Mesothelial cell of epicardium (in vitro differentiated cells): ENCODE data around the gene RAD51B. TPM values are rescaled to one million over a fixed set of nuclear protein-coding genes. Genes with fewer than 3 reads are reported as not detected.

Experiments used
- DNase-seq, 2 experiments: peaks; one replicate each; pipeline ENCODE4 v3.0.0; 2021; ENCODE audit warnings: low spot score in 2 of 2; ENCODE audit not compliant: unreplicated experiment in 2 of 2
- H3K27ac Mint-ChIP-seq: 2 replicates; pipeline ENCODE4 v1.8.0; 2021; ENCODE audit warnings: mixed read lengths
- H3K27me3 Mint-ChIP-seq: 2 replicates; pipeline ENCODE4 v1.8.0; 2021; ENCODE audit warnings: low read depth, mixed read lengths
- H3K36me3 Mint-ChIP-seq: 2 replicates; pipeline ENCODE4 v1.8.0; 2021; ENCODE audit warnings: mixed read lengths
- H3K4me1 Mint-ChIP-seq: 2 replicates; pipeline ENCODE4 v1.8.0; 2021; ENCODE audit warnings: mixed read lengths
- H3K4me3 Mint-ChIP-seq: 2 replicates; pipeline ENCODE4 v1.8.0; 2021; ENCODE audit warnings: mild to moderate bottlenecking, moderate library complexity, mixed read lengths
- H3K9me3 Mint-ChIP-seq: 2 replicates; pipeline ENCODE4 v1.8.0; 2021; ENCODE audit warnings: mixed read lengths
- total RNA-seq: library from RNA; stranded (reverse); gene quantifications from 3 replicates; pipeline ENCODE4 v1.2.1, GENCODE V29; 2021
- TF ChIP-seq, protein P1 (sequence below): fragments of 200-600 bp; sonication (generic); IDR thresholded peaks from one replicate; pipeline ENCODE4 v1.5.0; 2021; ENCODE audit warnings: antibody characterized with exemption; ENCODE audit not compliant: unreplicated experiment

The RAD51B gene
- total RNA-seq, 1 donor from 2014 or later, result 34.7 TPM

DNA sequence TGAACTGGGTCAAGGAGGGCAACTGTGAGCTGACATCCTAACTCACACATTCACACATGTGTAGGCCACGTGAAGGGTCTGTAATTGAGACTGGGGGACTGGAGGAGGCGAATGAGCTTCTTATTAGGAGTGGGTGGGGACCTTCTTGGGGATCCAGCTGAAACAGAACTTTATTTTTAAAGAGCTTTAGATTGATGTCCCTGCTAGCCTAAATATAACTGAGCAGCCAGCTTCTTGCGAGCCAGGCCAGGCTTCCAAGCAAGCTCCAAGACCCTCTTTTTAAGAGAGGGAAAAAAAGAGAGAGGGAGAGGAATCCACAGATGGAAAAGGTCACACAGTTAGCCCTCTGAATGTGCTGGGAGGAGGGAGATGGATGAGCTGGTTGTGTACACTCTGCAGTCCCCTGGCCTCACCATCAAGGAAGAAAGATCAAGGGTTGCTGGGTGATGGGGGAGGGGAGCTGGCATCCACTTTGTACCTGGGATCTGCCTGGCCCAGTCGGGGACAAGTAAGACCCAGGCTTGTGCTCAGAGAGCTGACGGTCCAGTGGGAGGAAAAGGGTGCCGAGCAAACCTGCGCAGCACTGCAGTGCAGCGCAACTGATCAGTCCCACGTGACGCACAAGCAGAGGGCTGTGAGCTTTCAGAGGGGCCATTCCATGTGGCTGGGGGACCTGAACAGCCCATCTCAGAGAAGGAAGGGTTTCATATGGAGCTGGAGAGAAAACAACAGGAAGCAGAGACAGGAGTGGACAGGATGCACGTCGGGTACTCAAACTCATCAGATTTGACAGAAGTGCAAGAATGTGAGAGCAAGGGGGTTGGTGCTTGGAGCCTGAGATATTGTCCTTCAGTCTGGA, 818.8 kb downstream of the RAD51B start:
- TF ChIP-seq, protein P1, sequence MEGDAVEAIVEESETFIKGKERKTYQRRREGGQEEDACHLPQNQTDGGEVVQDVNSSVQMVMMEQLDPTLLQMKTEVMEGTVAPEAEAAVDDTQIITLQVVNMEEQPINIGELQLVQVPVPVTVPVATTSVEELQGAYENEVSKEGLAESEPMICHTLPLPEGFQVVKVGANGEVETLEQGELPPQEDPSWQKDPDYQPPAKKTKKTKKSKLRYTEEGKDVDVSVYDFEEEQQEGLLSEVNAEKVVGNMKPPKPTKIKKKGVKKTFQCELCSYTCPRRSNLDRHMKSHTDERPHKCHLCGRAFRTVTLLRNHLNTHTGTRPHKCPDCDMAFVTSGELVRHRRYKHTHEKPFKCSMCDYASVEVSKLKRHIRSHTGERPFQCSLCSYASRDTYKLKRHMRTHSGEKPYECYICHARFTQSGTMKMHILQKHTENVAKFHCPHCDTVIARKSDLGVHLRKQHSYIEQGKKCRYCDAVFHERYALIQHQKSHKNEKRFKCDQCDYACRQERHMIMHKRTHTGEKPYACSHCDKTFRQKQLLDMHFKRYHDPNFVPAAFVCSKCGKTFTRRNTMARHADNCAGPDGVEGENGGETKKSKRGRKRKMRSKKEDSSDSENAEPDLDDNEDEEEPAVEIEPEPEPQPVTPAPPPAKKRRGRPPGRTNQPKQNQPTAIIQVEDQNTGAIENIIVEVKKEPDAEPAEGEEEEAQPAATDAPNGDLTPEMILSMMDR, result no peak
- Mint-ChIP-seq H3K27me3 (no peaks in the 10 kb centered on the region), H3K4me1 (peaks cover 36% of the 10 kb centered on the region), H3K27ac (no peak overlapping the region), H3K9me3 (peaks cover 24% of the 10 kb centered on the region), H3K36me3 (peaks cover 19% of the 10 kb centered on the region), H3K4me3 (no peak overlapping the region)
- DNase-seq, result peak in 1 of 2 experiments; percentile 35

DNA sequence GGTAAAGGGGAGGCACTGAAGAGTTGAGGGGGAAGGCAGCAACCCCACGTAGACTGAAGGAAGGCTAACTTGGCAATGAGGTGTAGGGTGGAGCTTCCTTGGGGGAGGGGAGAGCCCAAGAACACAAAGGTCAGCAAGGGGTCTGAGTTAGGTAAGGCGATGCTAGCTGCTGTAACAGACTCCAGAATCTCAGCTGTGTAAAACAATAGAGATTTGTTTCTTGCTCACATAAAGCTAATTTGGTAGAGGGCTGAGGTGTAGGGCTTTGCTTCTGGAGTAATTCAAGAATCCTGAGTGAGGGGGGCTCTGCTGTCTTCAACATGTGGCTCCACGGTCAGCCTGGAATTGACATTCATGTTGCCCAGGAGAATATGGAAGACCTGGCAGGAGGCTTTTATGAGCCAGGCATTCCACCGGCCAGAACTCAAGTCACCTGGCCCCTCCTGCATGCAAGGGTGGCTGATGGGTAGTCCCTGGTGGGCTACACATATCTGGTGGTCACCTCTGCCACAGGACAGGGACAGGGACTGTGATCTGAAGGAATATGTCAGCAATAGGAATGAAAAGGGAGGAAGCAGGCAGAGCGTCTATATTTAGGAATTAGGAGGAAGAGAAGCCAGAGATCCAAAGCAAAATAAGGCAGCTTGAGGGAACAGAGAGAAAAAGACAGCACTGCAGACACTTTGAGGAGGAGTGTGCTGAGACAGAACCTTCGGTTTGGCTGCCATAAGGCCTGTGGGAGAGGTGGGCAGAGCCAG, 819.6 kb downstream of the RAD51B start:
- DNase-seq, result no peak
- no peak overlapping the region for H3K4me3 Mint-ChIP-seq
- H3K36me3 Mint-ChIP-seq, result peaks cover 21% of the 10 kb centered on the region
- H3K9me3 Mint-ChIP-seq, result peaks cover 29% of the 10 kb centered on the region
- no peak overlapping the region for H3K27ac Mint-ChIP-seq
- TF ChIP-seq, protein P1, result no peak
- peaks cover 35% of the 10 kb centered on the region for H3K4me1 Mint-ChIP-seq
- no peaks in the 10 kb centered on the region for H3K27me3 Mint-ChIP-seq

DNA sequence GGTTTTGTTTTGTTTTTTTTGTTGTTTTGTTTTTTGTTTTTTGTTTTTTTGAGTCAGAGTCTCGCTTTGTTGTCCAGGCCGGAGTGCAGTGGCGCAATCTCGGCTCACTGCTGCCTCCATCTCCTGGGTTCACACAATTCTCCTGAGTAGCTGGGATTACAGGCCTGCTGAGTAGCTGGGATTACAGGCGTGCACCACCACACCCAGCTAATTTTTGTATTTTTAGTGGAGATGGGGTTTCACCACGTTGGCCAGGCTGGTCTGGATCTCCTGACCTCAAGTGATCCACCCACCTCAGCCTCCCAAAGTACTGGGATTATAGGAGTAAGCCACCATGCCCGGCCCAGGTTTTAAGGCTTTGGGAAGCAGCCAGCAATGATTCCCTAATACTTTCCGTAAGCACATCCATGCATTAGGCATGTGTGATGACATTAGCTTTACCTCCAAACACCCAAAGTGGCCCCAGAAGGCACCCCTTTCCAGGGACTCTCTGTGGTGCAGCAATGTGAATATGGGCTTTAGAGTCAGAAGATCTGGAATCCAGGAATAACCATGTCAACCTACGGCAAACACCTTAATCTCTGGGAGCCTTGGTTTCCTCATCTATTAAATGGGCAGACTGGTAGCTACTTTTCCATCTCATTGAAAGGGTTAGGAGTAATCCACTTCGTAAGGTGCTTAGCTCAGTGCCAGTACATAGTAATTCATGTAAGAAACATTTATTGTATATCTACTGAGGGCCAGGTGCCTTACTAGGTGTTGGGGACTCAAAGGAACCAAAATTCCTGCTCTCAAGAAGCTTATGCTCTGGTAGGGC, 820.4 kb downstream of the RAD51B start:
- H3K9me3 Mint-ChIP-seq, result peaks cover 34% of the 10 kb centered on the region
- DNase-seq, result peak in 1 of 2 experiments; percentile 25
- peaks cover 21% of the 10 kb centered on the region for H3K36me3 Mint-ChIP-seq

DNA sequence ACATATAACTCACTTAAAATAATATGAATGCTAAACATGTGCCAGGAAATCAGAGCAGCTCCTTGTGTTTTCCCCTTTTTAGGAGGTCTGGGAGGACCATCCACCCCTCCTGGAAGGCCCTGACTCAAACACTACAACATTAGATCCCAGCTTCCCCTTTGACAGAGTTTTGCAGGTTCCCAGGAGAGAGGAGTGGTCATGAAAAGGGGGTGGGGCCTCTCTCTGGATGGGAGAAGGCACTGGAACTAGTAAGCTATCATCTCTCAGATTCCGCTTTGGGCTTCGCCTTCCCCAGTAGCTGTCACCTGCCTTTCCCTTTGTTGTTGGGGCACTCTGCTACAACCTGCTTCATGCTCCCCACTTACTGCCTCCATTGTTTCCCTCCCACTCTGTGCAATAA, 824.1 kb downstream of the RAD51B start:
- peaks cover 26% of the 10 kb centered on the region for H3K4me1 Mint-ChIP-seq
- DNase-seq, result peak in 1 of 2 experiments; percentile 25
- no peaks in the 10 kb centered on the region for H3K27me3 Mint-ChIP-seq
- H3K36me3 Mint-ChIP-seq, result peaks cover 25% of the 10 kb centered on the region
- peaks cover 43% of the 10 kb centered on the region for H3K9me3 Mint-ChIP-seq
- peak overlapping the region; percentile 85 for H3K27ac Mint-ChIP-seq
- TF ChIP-seq, protein P1, result no peak
- no peak overlapping the region for H3K4me3 Mint-ChIP-seq

More for the DNA sequence above, 820.4 kb downstream of the RAD51B start:
- H3K4me3 Mint-ChIP-seq, result no peak overlapping the region
- no peaks in the 10 kb centered on the region for H3K27me3 Mint-ChIP-seq
- peaks cover 27% of the 10 kb centered on the region for H3K4me1 Mint-ChIP-seq
- TF ChIP-seq, protein P1, result no peak
- H3K27ac Mint-ChIP-seq, result no peak overlapping the region

DNA sequence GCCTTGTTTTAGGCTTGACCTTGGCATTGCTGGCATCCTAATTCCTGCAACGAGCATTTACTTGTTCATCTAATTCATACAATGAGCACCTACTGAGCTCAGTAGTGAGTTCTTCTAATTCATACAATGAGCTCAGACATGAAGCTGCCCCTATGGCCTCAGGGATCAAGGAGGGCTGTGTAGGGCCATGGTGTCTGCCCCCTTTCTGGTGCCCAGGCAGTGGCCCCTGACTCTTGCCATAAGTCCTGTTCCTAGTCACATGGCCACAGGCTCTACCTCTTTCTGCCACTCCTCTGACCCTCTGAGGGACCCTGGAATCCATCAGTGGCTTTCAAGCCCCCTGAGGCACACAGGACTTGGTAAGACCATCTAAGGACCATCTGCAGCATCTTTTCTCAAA, 824.5 kb downstream of the RAD51B start:
- H3K36me3 Mint-ChIP-seq, result peaks cover 25% of the 10 kb centered on the region
- H3K4me1 Mint-ChIP-seq, result peaks cover 30% of the 10 kb centered on the region
- H3K27me3 Mint-ChIP-seq, result no peaks in the 10 kb centered on the region
- no peak overlapping the region for H3K4me3 Mint-ChIP-seq
- peaks cover 43% of the 10 kb centered on the region for H3K9me3 Mint-ChIP-seq
- peak overlapping the region; percentile 85 for H3K27ac Mint-ChIP-seq
- TF ChIP-seq, protein P1, result no peak
- no peak for DNase-seq
